H1 (cell line): Measurements from ENCODE around the gene FLOT1. TPM values are rescaled to one million over a fixed set of nuclear protein-coding genes. Genes with fewer than 3 reads are reported as not detected.

Source experiments
- CTCF ChIA-PET: fragments of 300-600 bp; sonication (Branson Sonifier 250); formaldehyde crosslinking; loops from one replicate; lab custom pipeline; 2021; ENCODE audit not compliant: partially characterized antibody; lab: Charles Lee
- POLR2A ChIA-PET: fragments of 300-600 bp; sonication (Branson Sonifier 250); formaldehyde crosslinking; loops from one replicate; lab custom pipeline; 2021; ENCODE audit warnings: inconsistent platforms; ENCODE audit not compliant: partially characterized antibody; lab: Charles Lee
- DNase-seq, 2 experiments: peaks; one replicate each; pipeline versions ENCODE4 v3.0.0 to v3.0.0-alpha.2; 2010 to 2022; ENCODE audit warnings: low spot score in 2 of 2, low read depth in 1 of 2, mixed read lengths in 1 of 2
- FAIRE-seq: peaks from 2 replicates; lab custom pipeline; 2011; peaks lifted over from hg19 to GRCh38; lab: Jason Lieb, UNC
- H2AFZ ChIP-seq: 2 replicates; pipeline ENCODE4 v1.8.1; 2012; ENCODE audit warnings: low read length, inconsistent platforms
- H2AK5ac ChIP-seq: 2 replicates; pipeline ENCODE4 v1.6.1; 2013; ENCODE audit warnings: low read depth, low read length
- H2BK120ac ChIP-seq: replicated peaks from 2 replicates; pipeline ENCODE3; 2013; ENCODE audit warnings: low read depth, low read length, inconsistent platforms
- H2BK12ac ChIP-seq: 2 replicates; pipeline ENCODE4 v1.6.1; 2013; ENCODE audit warnings: low read depth, low read length
- H2BK15ac ChIP-seq: 2 replicates; pipeline ENCODE4 v1.6.1; 2013; ENCODE audit warnings: low read length
- H2BK20ac ChIP-seq: 2 replicates; pipeline ENCODE4 v1.6.1; 2013; ENCODE audit warnings: low read length
- H2BK5ac ChIP-seq: 2 replicates; pipeline ENCODE4 v1.6.1; 2013; ENCODE audit warnings: low read depth, low read length
- H3K14ac ChIP-seq: 2 replicates; pipeline ENCODE4 v1.6.1; 2013; ENCODE audit warnings: inconsistent platforms; ENCODE audit not compliant: insufficient read length
- H3K18ac ChIP-seq: 2 replicates; pipeline ENCODE4 v1.6.1; 2013; ENCODE audit warnings: low read length; ENCODE audit errors: extremely low read depth
- H3K23ac ChIP-seq: 2 replicates; pipeline ENCODE4 v1.6.1; 2013; ENCODE audit warnings: inconsistent platforms; ENCODE audit not compliant: insufficient read length
- H3K23me2 ChIP-seq: 2 replicates; pipeline ENCODE4 v1.6.1; 2013; ENCODE audit warnings: low read depth, low read length
- H3K27ac ChIP-seq: 2 replicates; pipeline ENCODE4 v1.6.1; 2011; ENCODE audit warnings: low read depth, low read length, inconsistent platforms
- H3K27me3 ChIP-seq, 4 experiments: replicated peaks in 1 of 4; 1 replicate in 1 of 4; 2 replicates in 3 of 4; pipeline versions ENCODE4 v1.6.1 to v1.8.1; 2011 to 2013; ENCODE audit warnings: low read length in 3 of 4, mild to moderate bottlenecking in 3 of 4, inconsistent platforms in 2 of 4, mixed read lengths in 2 of 4, moderate library complexity in 1 of 4; ENCODE audit not compliant: control insufficient read depth in 3 of 4, insufficient read depth in 3 of 4; ENCODE audit errors: extremely low read depth in 1 of 4
- H3K36me3 ChIP-seq, 4 experiments: 2 replicates each; pipeline versions ENCODE4 v1.6.1 to v1.8.1; 2011 to 2013; ENCODE audit warnings: mild to moderate bottlenecking in 4 of 4, low read length in 3 of 4, moderate library complexity in 2 of 4, control low read depth in 1 of 4, inconsistent platforms in 1 of 4; ENCODE audit not compliant: insufficient read depth in 4 of 4, control insufficient read depth in 2 of 4
- H3K4ac ChIP-seq: replicated peaks from 2 replicates; pipeline ENCODE3; 2013; ENCODE audit warnings: low read length, low read depth, mixed read lengths, inconsistent platforms; ENCODE audit not compliant: insufficient read length
- H3K4me1 ChIP-seq, 4 experiments: replicated peaks in 1 of 4; 1 replicate in 1 of 4; 2 replicates in 3 of 4; pipeline versions ENCODE4 v1.6.1 to v1.8.1; 2011 to 2013; ENCODE audit warnings: low read length in 3 of 4, inconsistent platforms in 2 of 4, mixed read lengths in 1 of 4; ENCODE audit not compliant: insufficient read depth in 4 of 4, control insufficient read depth in 3 of 4
- H3K4me2 ChIP-seq, 2 experiments: 2 replicates each; pipeline versions ENCODE4 v1.6.1 to v1.8.1; 2011 to 2013; ENCODE audit warnings: low read depth in 2 of 2, low read length in 2 of 2, control low read depth in 1 of 2, inconsistent platforms in 1 of 2, mild to moderate bottlenecking in 1 of 2; ENCODE audit not compliant: insufficient read depth in 1 of 2
- H3K4me3 ChIP-seq, 4 experiments: fragments of 200-600, 300-600 bp in 1 of 4; sonication (generic), shearing (Covaris generic), sonication (Bioruptor Twin) in 1 of 4; 2 replicates each; pipeline versions ENCODE4 v1.5.1 to v1.8.1; 2011 to 2016; ENCODE audit warnings: low read length in 4 of 4, low read depth in 3 of 4, control low read depth in 2 of 4, inconsistent platforms in 2 of 4, mild to moderate bottlenecking in 2 of 4, mixed read lengths in 1 of 4, moderate library complexity in 1 of 4; ENCODE audit not compliant: insufficient read depth in 2 of 4; ENCODE audit errors: extremely low read depth in 1 of 4
- H3K56ac ChIP-seq: replicated peaks from 2 replicates; pipeline ENCODE3; 2013; ENCODE audit warnings: low read depth, mild to moderate bottlenecking, mixed read lengths, low read length, inconsistent platforms; ENCODE audit not compliant: insufficient read length
- H3K79me1 ChIP-seq: 2 replicates; pipeline ENCODE4 v1.6.1; 2013; ENCODE audit warnings: low read depth, low read length, control low read depth
- H3K79me2 ChIP-seq, 2 experiments: 2 replicates each; pipeline versions ENCODE4 v1.6.1 to v1.8.1; 2012 to 2013; ENCODE audit warnings: low read length in 2 of 2, mild to moderate bottlenecking in 2 of 2, inconsistent platforms in 1 of 2; ENCODE audit not compliant: insufficient read depth in 2 of 2, control insufficient read depth in 1 of 2
- H3K9ac ChIP-seq, 4 experiments: replicated peaks in 1 of 4; 1 replicate in 1 of 4; 2 replicates in 3 of 4; pipeline versions ENCODE4 v1.6.1 to v1.8.1; 2011 to 2013; ENCODE audit warnings: low read depth in 3 of 4, low read length in 3 of 4, control low read depth in 2 of 4, mild to moderate bottlenecking in 2 of 4, moderate library complexity in 2 of 4, inconsistent platforms in 1 of 4; ENCODE audit errors: extremely low read depth in 1 of 4
- H3K9me3 ChIP-seq, 2 experiments: 2 replicates each; pipeline versions ENCODE4 v1.6.1 to v1.8.1; 2012 to 2013; ENCODE audit warnings: mild to moderate bottlenecking in 2 of 2, moderate library complexity in 2 of 2, control low read depth in 1 of 2, inconsistent platforms in 1 of 2, low read depth in 1 of 2, low read length in 1 of 2, mixed read lengths in 1 of 2; ENCODE audit not compliant: insufficient read depth in 2 of 2
- H4K20me1 ChIP-seq, 2 experiments: replicated peaks in 1 of 2; 2 replicates each; pipeline versions ENCODE3 to v1.8.1; 2011 to 2013; ENCODE audit warnings: inconsistent platforms in 2 of 2, low read length in 2 of 2, mild to moderate bottlenecking in 1 of 2; ENCODE audit not compliant: insufficient read depth in 2 of 2, control insufficient read depth in 1 of 2
- H4K5ac ChIP-seq: 2 replicates; pipeline ENCODE4 v1.6.1; 2013; ENCODE audit warnings: low read length, low read depth, mixed read lengths, inconsistent platforms; ENCODE audit not compliant: insufficient read length
- H4K8ac ChIP-seq: 2 replicates; pipeline ENCODE4 v1.8.0; 2013; ENCODE audit warnings: mild to moderate bottlenecking, moderate library complexity, low read length, inconsistent platforms; ENCODE audit not compliant: insufficient read depth; ENCODE audit errors: extremely low read depth
- H4K91ac ChIP-seq: replicated peaks from 2 replicates; pipeline ENCODE3; 2013; ENCODE audit warnings: low read length, mixed read lengths, inconsistent platforms; ENCODE audit not compliant: insufficient read length
- WGBS, 2 experiments: shearing (Covaris generic) in 1 of 2; methylation state at CpG; one replicate each; pipeline versions ENCODE4 v1.1.6 to v1.1.7; 2013 to 2015; ENCODE audit warnings: low lambda C conversion rate in 2 of 2, mixed read lengths in 2 of 2, inconsistent platforms in 1 of 2, low coverage in 1 of 2, missing lambda C conversion rate in 1 of 2; ENCODE audit not compliant: insufficient replicate concordance in 2 of 2, insufficient coverage in 1 of 2, insufficient read length in 1 of 2; ENCODE audit errors: extremely low coverage in 1 of 2, missing lambda C conversion rate in 1 of 2; 5-methylcytosine and 5-hydroxymethylcytosine counted together
- polyA plus RNA-seq, 7 experiments: library from polyadenylated mRNA; depleted of rRNA in 3 of 7; stranded (reverse) in 5 of 7; unstranded in 2 of 7; fragments of >200 nt in 5 of 7; fragments of 200-250 nt in 2 of 7; gene quantifications; 1 replicate in 5 of 7; 2 replicates in 1 of 7; 4 replicates in 1 of 7; pipeline versions ENCODE4 v1.2.1 to v1.2.3, GENCODE V29; 2011 to 2013; ENCODE audit warnings: missing spikeins in 2 of 7, mixed read lengths in 2 of 7
- total RNA-seq: library from RNA; stranded (reverse); fragmentation: NEBNext Ultra II Directional; extraction: Animal tissue kit (Norgen Biotek cat#: 25700); gene quantifications from 2 replicates; pipeline ENCODE4 v1.2.1, GENCODE V29; 2021

The FLOT1 gene
- total and polyA plus RNA-seq, 2 of the 8 experiments (the other 6 are each of a cell fraction or from before 2014, with no cell fraction given): 87.5 to 88.1 TPM

DNA sequence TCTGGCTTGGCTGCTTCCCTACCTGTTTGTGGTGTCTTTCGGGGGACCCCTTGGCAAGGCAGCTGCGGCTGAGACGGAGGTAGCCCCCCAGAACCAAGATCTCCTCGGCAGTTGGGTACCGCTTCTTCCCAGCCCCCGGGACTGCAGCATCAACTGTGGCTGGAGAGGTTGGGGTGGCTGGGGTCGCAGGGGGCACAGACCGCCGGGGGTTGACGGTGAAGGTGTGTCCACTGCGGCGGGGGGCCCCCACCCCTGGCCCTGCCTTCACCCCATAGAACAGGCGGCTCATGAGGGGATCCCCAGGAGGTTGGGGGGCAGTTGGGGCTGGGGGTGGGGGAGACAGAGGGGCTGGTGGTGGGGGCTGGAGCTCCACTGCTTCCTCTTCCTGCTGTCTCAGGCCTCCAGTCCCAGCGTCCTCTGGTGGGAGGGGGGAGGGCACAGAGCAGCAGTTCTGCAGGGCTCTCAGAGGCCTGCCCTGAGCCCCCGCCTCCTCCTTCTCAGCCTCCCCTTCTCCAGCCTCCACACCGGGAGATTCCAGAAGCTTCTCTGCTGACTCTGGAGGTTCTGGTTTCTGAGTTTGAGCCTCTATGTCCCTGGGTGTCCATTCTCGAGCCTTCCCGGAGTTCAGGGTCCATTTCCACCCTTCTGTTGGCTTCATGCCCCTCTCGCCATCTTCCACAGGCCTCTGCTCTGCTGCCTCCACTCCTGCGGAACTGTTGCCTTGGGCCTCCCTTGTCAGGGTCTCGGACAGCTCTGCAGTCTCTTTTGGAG, 57.9 kb downstream of the FLOT1 start:
- H3K9me3 ChIP-seq: no peaks in the 10 kb centered on the region
- H3K14ac ChIP-seq: no peak overlapping the region
- H3K23me2 ChIP-seq: peaks cover 13% of the 10 kb centered on the region
- no peak overlapping the region for H3K9ac ChIP-seq
- no peak overlapping the region for H3K27ac ChIP-seq
- H4K20me1 ChIP-seq: peaks cover 3 to 8% of the 10 kb centered on the region in 2 experiments
- DNase-seq: no peak
- CTCF ChIA-PET: interaction anchor here (0.6 to 11.0 kb wide), 12 partner anchors 9 to 231 kb away, joined by 3 to 147 read pairs (median 4); partner anchors contain the start of genes ATAT1 and DHX16
- H3K36me3 ChIP-seq: no peaks in the 10 kb centered on the region; a peak in 1 of 8 replicates
- H4K5ac ChIP-seq: no peak overlapping the region
- H2BK15ac ChIP-seq: no peak overlapping the region
- peak overlapping the region; percentile 39 to 96; a peak in 3 of 4 replicates for H3K4me2 ChIP-seq
- H3K79me2 ChIP-seq: peaks cover 0 to 20% of the 10 kb centered on the region in 2 experiments; a peak in 3 of 4 replicates
- H2AFZ ChIP-seq: no peak overlapping the region
- H3K56ac ChIP-seq: no peak overlapping the region
- no peak overlapping the region for H4K91ac ChIP-seq
- no peak overlapping the region for H3K18ac ChIP-seq
- no peak for FAIRE-seq
- peaks cover 4% of the 10 kb centered on the region; the same call in 1 of the 2 replicates for H3K79me1 ChIP-seq
- POLR2A ChIA-PET: interaction anchor here (0.8 to 18.7 kb wide), 6 partner anchors 9 to 58 kb away, joined by 3 to 388 read pairs (median 4); partner anchors contain the start of genes FLOT1, MDC1 and TUBB
- no peak overlapping the region for H2AK5ac ChIP-seq
- no peak overlapping the region for H3K4ac ChIP-seq
- peaks cover 7 to 40% (median 24%) of the 10 kb centered on the region in 4 experiments for H3K4me1 ChIP-seq
- no peak overlapping the region for H2BK120ac ChIP-seq
- H2BK12ac ChIP-seq: no peak overlapping the region
- no peak overlapping the region for H2BK20ac ChIP-seq
- no peak overlapping the region for H4K8ac ChIP-seq
- H2BK5ac ChIP-seq: no peak overlapping the region; the same call in 1 of the 2 replicates
- H3K4me3 ChIP-seq: peak overlapping the region in 1 of 4 experiments; percentile 44; a peak in 2 of 8 replicates
- 91% methylated on average over 14 of the region's 21 CpGs; no CpG with 5 or more reads in 1 of the 2 experiments for WGBS, 2 experiments
- no peak overlapping the region for H3K23ac ChIP-seq
- H3K27me3 ChIP-seq: no peaks in the 10 kb centered on the region
